ENCODE data around the gene MBD1.
"Not testable (repeated sequence)": the region's sequence is repeated elsewhere in the genome, so short reads cannot be mapped to it uniquely, and the experiment has no call there.

The MBD1 gene

DNA sequence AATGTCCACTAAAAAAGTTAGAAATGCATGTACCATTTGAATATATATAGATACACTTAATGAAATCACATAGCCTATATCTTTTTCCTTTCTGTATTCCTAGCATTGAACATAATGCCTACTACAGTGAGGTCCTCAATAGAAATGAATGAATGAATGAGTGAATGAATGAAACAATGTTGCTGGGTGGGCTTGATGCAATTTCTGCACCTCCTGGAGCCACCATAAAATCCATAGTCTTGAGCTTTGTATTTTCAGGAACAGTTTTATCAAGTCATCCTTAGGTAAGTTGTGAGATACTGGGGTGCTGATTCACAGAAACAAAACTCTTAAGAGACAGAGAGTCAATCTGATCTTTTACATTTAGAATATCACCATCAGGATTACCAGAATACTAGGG is 18.3 kb downstream of the MBD1 start:
- peaks cover 23% of the 10 kb centered on the region for H3K4me1 Mint-ChIP-seq
- no peak overlapping the region for H3K4me3 Mint-ChIP-seq
- H3K27ac Mint-ChIP-seq: no peak overlapping the region
- no peaks in the 10 kb centered on the region for H3K27me3 Mint-ChIP-seq
- no peaks in the 10 kb centered on the region for H3K9me3 Mint-ChIP-seq
- no peaks in the 10 kb centered on the region for H3K36me3 Mint-ChIP-seq

DNA sequence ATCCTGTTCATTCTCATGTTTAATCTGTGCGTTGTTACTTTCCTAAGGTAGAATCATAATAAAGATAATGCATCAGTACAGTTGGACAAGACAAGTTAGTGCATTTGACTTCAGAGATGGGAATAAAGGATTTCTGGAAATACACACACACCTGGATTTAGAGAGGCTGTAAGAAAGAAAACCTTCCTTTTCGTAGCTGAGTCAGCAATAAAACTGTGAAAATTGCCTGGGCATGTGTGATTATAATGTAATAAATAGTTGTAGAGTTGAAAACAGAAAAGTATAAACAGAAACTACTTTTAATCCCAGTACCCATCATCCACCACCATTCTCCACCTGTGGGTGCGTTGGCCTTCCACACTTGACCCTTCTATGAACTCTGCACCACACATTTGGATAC is 30.4 kb downstream of the MBD1 start:
- Mint-ChIP-seq H3K9me3 (no peaks in the 10 kb centered on the region), H3K36me3 (no peaks in the 10 kb centered on the region), H3K27ac (no peak overlapping the region)

DNA sequence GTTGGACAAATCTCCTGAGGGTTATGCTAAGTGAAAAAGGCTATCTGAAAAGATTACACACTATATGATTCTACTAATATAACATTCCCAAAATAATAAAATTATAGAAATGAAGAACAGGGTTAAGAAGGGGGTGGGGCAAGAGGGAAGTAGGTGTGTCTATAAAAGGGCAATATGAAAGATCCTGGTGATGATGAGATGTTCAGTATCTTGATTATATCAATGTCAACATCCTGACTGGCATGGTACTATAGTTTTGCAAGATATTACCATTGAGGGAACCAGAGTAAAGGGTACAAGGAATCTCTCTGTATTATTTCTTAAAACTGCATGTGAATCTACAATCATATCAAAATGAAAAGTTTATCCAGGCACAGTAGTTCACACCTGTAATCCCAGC is 31.7 kb downstream of the MBD1 start:
- Mint-ChIP-seq H3K27ac (no peak overlapping the region), H3K27me3 (no peaks in the 10 kb centered on the region), H3K4me3 (no peak overlapping the region), H3K36me3 (no peaks in the 10 kb centered on the region), H3K4me1 (no peaks in the 10 kb centered on the region), H3K9me3 (no peaks in the 10 kb centered on the region)

More for the DNA sequence above, 30.4 kb downstream of the MBD1 start:
- H3K4me1 Mint-ChIP-seq: no peaks in the 10 kb centered on the region
- H3K27me3 Mint-ChIP-seq: no peaks in the 10 kb centered on the region
- H3K4me3 Mint-ChIP-seq: no peak overlapping the region

DNA sequence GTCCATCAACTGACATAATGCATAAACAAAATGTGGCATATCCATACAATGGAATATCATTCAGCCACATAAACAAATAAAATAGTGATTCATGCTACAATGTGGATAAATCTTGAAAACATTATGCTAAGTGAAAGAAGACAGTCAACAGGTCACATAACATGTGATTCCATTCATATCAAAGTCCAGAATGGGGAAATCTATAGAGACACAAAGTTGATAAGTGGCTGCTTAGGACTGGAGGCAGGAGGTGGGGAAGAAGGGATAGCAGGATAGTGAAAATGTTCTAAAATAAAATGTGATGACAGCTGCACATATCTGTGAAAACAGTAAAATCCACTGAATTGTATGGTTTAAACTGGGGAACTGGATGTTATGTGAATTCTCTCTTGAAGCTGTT is 33.8 kb downstream of the MBD1 start:
- Mint-ChIP-seq H3K36me3 (peaks cover 3% of the 10 kb centered on the region), H3K4me1 (no peaks in the 10 kb centered on the region), H3K27me3 (peaks cover 4% of the 10 kb centered on the region), H3K27ac (no peak overlapping the region), H3K4me3 (no peak overlapping the region), H3K9me3 (no peaks in the 10 kb centered on the region)

- H3K36me3 Mint-ChIP-seq, H3K27ac Mint-ChIP-seq, H3K4me3 Mint-ChIP-seq, H3K27me3 Mint-ChIP-seq, H3K9me3 Mint-ChIP-seq, H3K4me1 Mint-ChIP-seq: not testable (repeated sequence)
These were observed 39.6 kb downstream of the MBD1 start for GRCh38 chr18:50241768-50242167.

- H3K9me3 Mint-ChIP-seq: peaks cover 6% of the 10 kb centered on the region
- peaks cover 3% of the 10 kb centered on the region for H3K4me1 Mint-ChIP-seq
- H3K4me3 Mint-ChIP-seq: no peak overlapping the region
- no peak overlapping the region for H3K27ac Mint-ChIP-seq
- H3K36me3 Mint-ChIP-seq: peaks cover 7% of the 10 kb centered on the region
- H3K27me3 Mint-ChIP-seq: peaks cover 6% of the 10 kb centered on the region
These were observed 41.2 kb downstream of the MBD1 start for GRCh38 chr18:50240080-50240563.

DNA sequence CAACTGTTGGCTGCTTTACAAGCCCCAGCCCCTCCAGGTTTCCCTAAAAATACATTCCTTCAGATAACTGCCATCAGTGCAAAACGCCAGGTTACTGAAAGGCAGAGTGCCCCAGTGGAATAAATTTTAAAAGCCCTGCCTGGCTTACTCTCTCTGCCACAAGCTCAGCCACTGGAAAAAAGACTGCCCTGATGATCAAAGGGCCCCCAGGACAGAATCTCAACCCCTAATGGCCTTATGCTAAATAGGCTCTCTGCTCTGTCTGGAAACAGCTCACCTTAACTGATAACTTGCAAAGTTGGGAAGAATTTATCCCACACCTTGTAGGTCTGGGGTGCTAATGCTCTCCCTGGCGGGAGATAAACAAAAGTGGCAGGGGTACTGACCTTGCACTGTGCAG is 48.9 kb downstream of the MBD1 start:
- Mint-ChIP-seq H3K9me3 (no peaks in the 10 kb centered on the region), H3K27me3 (no peaks in the 10 kb centered on the region), H3K27ac (no peak overlapping the region), H3K4me3 (no peak overlapping the region), H3K36me3 (no peaks in the 10 kb centered on the region), H3K4me1 (no peaks in the 10 kb centered on the region)

DNA sequence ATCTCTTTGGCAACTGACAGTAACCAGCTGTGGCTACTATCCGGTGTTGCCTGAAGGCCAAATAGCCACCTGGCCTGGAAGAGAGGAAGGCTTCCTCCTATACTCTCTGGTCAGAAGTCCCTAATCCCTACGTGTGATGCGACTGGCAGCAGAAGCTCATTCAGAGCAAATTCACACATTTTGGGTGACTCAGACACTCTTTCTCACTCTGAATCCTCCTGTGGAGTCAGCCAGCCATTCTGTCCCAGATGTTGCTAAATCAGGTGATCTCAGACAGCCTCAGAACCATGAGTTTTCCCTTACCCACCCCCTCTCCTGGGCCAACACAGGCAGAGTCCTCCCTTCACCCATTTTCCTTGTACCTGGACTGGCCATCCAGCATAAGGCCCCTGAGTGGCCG is 49.7 kb downstream of the MBD1 start:
- Mint-ChIP-seq H3K9me3 (no peaks in the 10 kb centered on the region), H3K27me3 (no peaks in the 10 kb centered on the region), H3K36me3 (no peaks in the 10 kb centered on the region), H3K4me1 (no peaks in the 10 kb centered on the region), H3K27ac (no peak overlapping the region), H3K4me3 (no peak overlapping the region)

GRCh38 chr18:50220249-50220648 is 61.1 kb downstream of the MBD1 start:
- H3K27ac Mint-ChIP-seq, H3K4me3 Mint-ChIP-seq, H3K36me3 Mint-ChIP-seq, H3K4me1 Mint-ChIP-seq: not testable (repeated sequence)
- H3K9me3 Mint-ChIP-seq: peaks cover 12% of the 10 kb centered on the region
- H3K27me3 Mint-ChIP-seq: peaks cover 14% of the 10 kb centered on the region

Measured in activated naive CD4-positive, alpha-beta T cell treated with anti-CD3 and anti-CD28 coated beads, Interleukin-2, amount 50 U/mL, for 24 hours (primary cell).